HepG2 (cell line): ENCODE measurements around the gene LRP5. TPM values are rescaled to one million over a fixed set of nuclear protein-coding genes. Genes with fewer than 3 reads are reported as not detected.
A peak's percentile ranks its signal among the peaks of the same experiment; 100 is the strongest.

ENCODE experiments used
- CENPX ChIP-seq: sonication (generic); formaldehyde crosslinking; IDR thresholded peaks from 2 replicates; pipeline ENCODE4 v1.9.0; 2021; ENCODE audit warnings: mild to moderate bottlenecking, missing genetic modification reagents, moderate library complexity
- CHD4 ChIP-seq: fragments of 200-600 bp; sonication (generic); IDR thresholded peaks from 2 replicates; pipeline ENCODE4 v1.7.0; 2017; ENCODE audit warnings: mild to moderate bottlenecking, low read length, borderline replicate concordance
- FOXM1 ChIP-seq: sonication (generic); formaldehyde crosslinking; IDR thresholded peaks from 2 replicates; pipeline ENCODE4 v1.5.0; 2020; ENCODE audit warnings: missing genetic modification reagents
- LCORL ChIP-seq, 2 experiments: fragments of 450-650 bp in 1 of 2; sonication (generic) in 1 of 2; formaldehyde crosslinking in 1 of 2; IDR thresholded peaks; 2 replicates each; pipeline versions ENCODE4 v1.5.0 to v1.6.1; 2017 to 2020; ENCODE audit warnings: antibody characterized with exemption in 1 of 2, missing genetic modification reagents in 1 of 2
- SNAPC2 ChIP-seq: sonication (generic); formaldehyde crosslinking; IDR thresholded peaks from 2 replicates; pipeline ENCODE4 v1.8.1; 2022; ENCODE audit warnings: mild to moderate bottlenecking, missing genetic modification reagents
- SPEN ChIP-seq: sonication (generic); formaldehyde crosslinking; IDR thresholded peaks from 2 replicates; pipeline ENCODE4 v1.5.1; 2020; ENCODE audit warnings: low read depth, mild to moderate bottlenecking, missing genetic modification reagents
- TAF15 ChIP-seq: fragments of 200-400 bp; formaldehyde crosslinking; IDR thresholded peaks from one replicate; pipeline ENCODE4 v1.6.1; 2018; ENCODE audit warnings: mild to moderate bottlenecking, low read depth, low read length; ENCODE audit not compliant: poor library complexity, severe bottlenecking
- ZBTB7B ChIP-seq: sonication (generic); formaldehyde crosslinking; IDR thresholded peaks from 2 replicates; pipeline ENCODE4 v1.4.0; 2020; ENCODE audit warnings: missing genetic modification reagents
- ZNF264 ChIP-seq: sonication (generic); formaldehyde crosslinking; IDR thresholded peaks from 2 replicates; pipeline ENCODE4 v1.4.0; 2020; ENCODE audit warnings: missing genetic modification reagents
- ZNF280B ChIP-seq: sonication (generic); formaldehyde crosslinking; IDR thresholded peaks from 2 replicates; pipeline ENCODE4 v1.5.0; 2020; ENCODE audit warnings: missing genetic modification reagents, mild to moderate bottlenecking, borderline replicate concordance
- polyA plus RNA-seq, 8 experiments: library from polyadenylated mRNA; depleted of rRNA in 3 of 8; stranded (reverse) in 7 of 8; unstranded in 1 of 8; fragments of >200 nt; fragmentation: Illumina TruSeq in 4 of 8; extraction: Trizol in 4 of 8; gene quantifications; 2 replicates each; pipeline versions ENCODE4 v1.2.1 to v1.2.3, GENCODE V29; 2011 to 2016; ENCODE audit warnings: low read depth in 4 of 8, missing spikeins in 1 of 8, mixed read lengths in 1 of 8; ENCODE audit not compliant: insufficient read depth in 1 of 8
- total RNA-seq, 5 experiments: library from RNA; depleted of rRNA; stranded (reverse); fragments of >200 nt; fragmentation: Illumina TruSeq; extraction: Trizol; gene quantifications; 2 replicates each; pipeline ENCODE4 v1.2.3, GENCODE V29; 2016; ENCODE audit warnings: low read depth in 1 of 5
- TF ChIP-seq, protein P1 (sequence below): sonication (generic); formaldehyde crosslinking; IDR thresholded peaks from 2 replicates; pipeline ENCODE4 v1.9.0; 2021; ENCODE audit warnings: missing genetic modification reagents, borderline replicate concordance
- TF ChIP-seq, protein P2 (sequence below): sonication (generic); formaldehyde crosslinking; IDR thresholded peaks from 2 replicates; pipeline ENCODE4 v1.4.0; 2020; ENCODE audit warnings: mild to moderate bottlenecking, missing genetic modification reagents, borderline replicate concordance
- TF ChIP-seq, protein P3 (sequence below): sonication (generic); formaldehyde crosslinking; IDR thresholded peaks from 2 replicates; pipeline ENCODE4 v1.8.0; 2022; ENCODE audit warnings: mild to moderate bottlenecking, missing genetic modification reagents
- TF ChIP-seq, protein P4 (sequence below): sonication (generic); formaldehyde crosslinking; conservative IDR thresholded peaks from 2 replicates; pipeline ENCODE4 v1.4.0; 2020; ENCODE audit warnings: mild to moderate bottlenecking, missing genetic modification reagents, moderate library complexity
- TF ChIP-seq, protein P5 (sequence below): IDR thresholded peaks from 2 replicates; pipeline ENCODE4 v1.6.1; 2016; ENCODE audit warnings: missing compliant biosample characterization, missing genetic modification reagents, borderline replicate concordance

LRP5 gene
- total and polyA plus RNA-seq, 2 of the 13 experiments (the other 11 are each of a cell fraction or from before 2014, with no cell fraction given): 40.4 to 64.0 TPM

DNA sequence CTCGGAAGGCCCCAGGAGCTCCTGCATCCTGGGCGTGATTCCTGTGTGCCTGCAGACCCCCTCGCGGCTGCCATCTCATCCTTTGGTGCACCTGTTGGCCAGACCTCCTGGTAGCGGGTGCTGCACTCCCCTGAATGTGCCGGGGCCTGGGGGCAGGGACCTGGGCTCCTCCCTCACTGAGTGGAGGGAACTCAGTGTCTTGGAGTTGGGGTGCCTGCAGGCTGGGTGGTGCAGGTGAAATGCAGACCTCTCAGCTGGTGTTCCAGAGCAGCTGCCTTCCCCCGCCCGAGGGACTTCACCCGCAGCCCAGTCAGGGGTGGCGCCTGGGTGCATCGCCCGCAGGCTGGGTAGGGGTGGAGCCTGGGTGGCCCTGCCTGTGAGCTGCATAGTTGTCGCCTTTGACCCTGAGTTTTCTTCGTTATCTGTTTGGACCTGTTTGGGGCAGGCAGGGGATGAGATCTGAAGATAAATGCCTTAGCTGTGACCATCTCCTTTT is 31.4 kb downstream of the LRP5 start (continued):
- peak; percentile 22; the same call in 1 of the 2 replicates for TF ChIP-seq SNAPC2 (CRISPR knock-in tag)
- TF ChIP-seq SPEN (CRISPR knock-in tag): peak; percentile 12; the same call in 1 of the 2 replicates
- TF ChIP-seq, protein P1, sequence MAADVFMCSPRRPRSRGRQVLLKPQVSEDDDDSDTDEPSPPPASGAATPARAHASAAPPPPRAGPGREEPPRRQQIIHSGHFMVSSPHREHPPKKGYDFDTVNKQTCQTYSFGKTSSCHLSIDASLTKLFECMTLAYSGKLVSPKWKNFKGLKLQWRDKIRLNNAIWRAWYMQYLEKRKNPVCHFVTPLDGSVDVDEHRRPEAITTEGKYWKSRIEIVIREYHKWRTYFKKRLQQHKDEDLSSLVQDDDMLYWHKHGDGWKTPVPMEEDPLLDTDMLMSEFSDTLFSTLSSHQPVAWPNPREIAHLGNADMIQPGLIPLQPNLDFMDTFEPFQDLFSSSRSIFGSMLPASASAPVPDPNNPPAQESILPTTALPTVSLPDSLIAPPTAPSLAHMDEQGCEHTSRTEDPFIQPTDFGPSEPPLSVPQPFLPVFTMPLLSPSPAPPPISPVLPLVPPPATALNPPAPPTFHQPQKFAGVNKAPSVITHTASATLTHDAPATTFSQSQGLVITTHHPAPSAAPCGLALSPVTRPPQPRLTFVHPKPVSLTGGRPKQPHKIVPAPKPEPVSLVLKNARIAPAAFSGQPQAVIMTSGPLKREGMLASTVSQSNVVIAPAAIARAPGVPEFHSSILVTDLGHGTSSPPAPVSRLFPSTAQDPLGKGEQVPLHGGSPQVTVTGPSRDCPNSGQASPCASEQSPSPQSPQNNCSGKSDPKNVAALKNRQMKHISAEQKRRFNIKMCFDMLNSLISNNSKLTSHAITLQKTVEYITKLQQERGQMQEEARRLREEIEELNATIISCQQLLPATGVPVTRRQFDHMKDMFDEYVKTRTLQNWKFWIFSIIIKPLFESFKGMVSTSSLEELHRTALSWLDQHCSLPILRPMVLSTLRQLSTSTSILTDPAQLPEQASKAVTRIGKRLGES (CRISPR knock-in tag): no peak
- no peak for TF ChIP-seq TAF15
- TF ChIP-seq ZBTB7B (CRISPR knock-in tag): peak; percentile 48; the same call in 1 of the 2 replicates
- TF ChIP-seq, protein P2, sequence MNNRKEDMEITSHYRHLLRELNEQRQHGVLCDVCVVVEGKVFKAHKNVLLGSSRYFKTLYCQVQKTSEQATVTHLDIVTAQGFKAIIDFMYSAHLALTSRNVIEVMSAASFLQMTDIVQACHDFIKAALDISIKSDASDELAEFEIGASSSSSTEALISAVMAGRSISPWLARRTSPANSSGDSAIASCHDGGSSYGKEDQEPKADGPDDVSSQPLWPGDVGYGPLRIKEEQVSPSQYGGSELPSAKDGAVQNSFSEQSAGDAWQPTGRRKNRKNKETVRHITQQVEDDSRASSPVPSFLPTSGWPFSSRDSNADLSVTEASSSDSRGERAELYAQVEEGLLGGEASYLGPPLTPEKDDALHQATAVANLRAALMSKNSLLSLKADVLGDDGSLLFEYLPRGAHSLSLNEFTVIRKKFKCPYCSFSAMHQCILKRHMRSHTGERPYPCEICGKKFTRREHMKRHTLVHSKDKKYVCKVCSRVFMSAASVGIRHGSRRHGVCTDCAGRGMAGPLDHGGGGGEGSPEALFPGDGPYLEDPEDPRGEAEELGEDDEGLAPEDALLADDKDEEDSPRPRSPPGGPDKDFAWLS (CRISPR knock-in tag): no peak
- no peak for TF ChIP-seq CHD4
- TF ChIP-seq ZNF264 (CRISPR knock-in tag): 0 out of 2 replicates have a peak, but pooled peaks have one; percentile 23
- TF ChIP-seq, protein P3, sequence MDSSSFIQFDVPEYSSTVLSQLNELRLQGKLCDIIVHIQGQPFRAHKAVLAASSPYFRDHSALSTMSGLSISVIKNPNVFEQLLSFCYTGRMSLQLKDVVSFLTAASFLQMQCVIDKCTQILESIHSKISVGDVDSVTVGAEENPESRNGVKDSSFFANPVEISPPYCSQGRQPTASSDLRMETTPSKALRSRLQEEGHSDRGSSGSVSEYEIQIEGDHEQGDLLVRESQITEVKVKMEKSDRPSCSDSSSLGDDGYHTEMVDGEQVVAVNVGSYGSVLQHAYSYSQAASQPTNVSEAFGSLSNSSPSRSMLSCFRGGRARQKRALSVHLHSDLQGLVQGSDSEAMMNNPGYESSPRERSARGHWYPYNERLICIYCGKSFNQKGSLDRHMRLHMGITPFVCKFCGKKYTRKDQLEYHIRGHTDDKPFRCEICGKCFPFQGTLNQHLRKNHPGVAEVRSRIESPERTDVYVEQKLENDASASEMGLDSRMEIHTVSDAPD: no peak
- TF ChIP-seq, protein P4, sequence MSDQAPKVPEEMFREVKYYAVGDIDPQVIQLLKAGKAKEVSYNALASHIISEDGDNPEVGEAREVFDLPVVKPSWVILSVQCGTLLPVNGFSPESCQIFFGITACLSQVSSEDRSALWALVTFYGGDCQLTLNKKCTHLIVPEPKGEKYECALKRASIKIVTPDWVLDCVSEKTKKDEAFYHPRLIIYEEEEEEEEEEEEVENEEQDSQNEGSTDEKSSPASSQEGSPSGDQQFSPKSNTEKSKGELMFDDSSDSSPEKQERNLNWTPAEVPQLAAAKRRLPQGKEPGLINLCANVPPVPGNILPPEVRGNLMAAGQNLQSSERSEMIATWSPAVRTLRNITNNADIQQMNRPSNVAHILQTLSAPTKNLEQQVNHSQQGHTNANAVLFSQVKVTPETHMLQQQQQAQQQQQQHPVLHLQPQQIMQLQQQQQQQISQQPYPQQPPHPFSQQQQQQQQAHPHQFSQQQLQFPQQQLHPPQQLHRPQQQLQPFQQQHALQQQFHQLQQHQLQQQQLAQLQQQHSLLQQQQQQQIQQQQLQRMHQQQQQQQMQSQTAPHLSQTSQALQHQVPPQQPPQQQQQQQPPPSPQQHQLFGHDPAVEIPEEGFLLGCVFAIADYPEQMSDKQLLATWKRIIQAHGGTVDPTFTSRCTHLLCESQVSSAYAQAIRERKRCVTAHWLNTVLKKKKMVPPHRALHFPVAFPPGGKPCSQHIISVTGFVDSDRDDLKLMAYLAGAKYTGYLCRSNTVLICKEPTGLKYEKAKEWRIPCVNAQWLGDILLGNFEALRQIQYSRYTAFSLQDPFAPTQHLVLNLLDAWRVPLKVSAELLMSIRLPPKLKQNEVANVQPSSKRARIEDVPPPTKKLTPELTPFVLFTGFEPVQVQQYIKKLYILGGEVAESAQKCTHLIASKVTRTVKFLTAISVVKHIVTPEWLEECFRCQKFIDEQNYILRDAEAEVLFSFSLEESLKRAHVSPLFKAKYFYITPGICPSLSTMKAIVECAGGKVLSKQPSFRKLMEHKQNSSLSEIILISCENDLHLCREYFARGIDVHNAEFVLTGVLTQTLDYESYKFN (CRISPR knock-in tag): peak; percentile 72
- TF ChIP-seq, protein P5, sequence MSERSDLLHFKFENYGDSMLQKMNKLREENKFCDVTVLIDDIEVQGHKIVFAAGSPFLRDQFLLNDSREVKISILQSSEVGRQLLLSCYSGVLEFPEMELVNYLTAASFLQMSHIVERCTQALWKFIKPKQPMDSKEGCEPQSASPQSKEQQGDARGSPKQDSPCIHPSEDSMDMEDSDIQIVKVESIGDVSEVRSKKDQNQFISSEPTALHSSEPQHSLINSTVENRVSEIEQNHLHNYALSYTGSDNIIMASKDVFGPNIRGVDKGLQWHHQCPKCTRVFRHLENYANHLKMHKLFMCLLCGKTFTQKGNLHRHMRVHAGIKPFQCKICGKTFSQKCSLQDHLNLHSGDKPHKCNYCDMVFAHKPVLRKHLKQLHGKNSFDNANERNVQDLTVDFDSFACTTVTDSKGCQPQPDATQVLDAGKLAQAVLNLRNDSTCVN (CRISPR knock-in tag): peak; percentile 66; the same call in 1 of the 2 replicates
- no peak for TF ChIP-seq LCORL (IDR thresholded peaks at IDR 0.05)
- TF ChIP-seq LCORL (CRISPR knock-in tag; IDR thresholded peaks at IDR 0.05): peak; percentile 68; the same call in 1 of the 2 replicates
- TF ChIP-seq FOXM1: no peak
- no peak for TF ChIP-seq CENPX (CRISPR knock-in tag)
- 0 out of 2 replicates have a peak, but pooled peaks have one; percentile 48 for TF ChIP-seq ZNF280B (CRISPR knock-in tag)
